Esophagus squamous epithelium (tissue), 4 donors: ENCODE results near the gene DUSP22.

Source experiments
- POLR2A ChIP-seq, 4 donors: fragments of 450-650 bp; IDR thresholded peaks; one replicate each; pipeline ENCODE4 v1.6.1; 2017; ENCODE audit warnings: antibody characterized with exemption in 4 of 4, mild to moderate bottlenecking in 4 of 4, moderate library complexity in 3 of 4
- TF ChIP-seq, protein P1 (sequence below), 6 experiments: fragments of 450-650 bp in 4 of 6; fragments of 200-600 bp in 2 of 6; sonication (generic) in 2 of 6; IDR thresholded peaks; one replicate each; pipeline ENCODE4 v1.5.1; 2016 to 2019; ENCODE audit warnings: antibody characterized with exemption in 6 of 6, mild to moderate bottlenecking in 4 of 6, moderate library complexity in 4 of 6

- TF ChIP-seq, protein P1, sequence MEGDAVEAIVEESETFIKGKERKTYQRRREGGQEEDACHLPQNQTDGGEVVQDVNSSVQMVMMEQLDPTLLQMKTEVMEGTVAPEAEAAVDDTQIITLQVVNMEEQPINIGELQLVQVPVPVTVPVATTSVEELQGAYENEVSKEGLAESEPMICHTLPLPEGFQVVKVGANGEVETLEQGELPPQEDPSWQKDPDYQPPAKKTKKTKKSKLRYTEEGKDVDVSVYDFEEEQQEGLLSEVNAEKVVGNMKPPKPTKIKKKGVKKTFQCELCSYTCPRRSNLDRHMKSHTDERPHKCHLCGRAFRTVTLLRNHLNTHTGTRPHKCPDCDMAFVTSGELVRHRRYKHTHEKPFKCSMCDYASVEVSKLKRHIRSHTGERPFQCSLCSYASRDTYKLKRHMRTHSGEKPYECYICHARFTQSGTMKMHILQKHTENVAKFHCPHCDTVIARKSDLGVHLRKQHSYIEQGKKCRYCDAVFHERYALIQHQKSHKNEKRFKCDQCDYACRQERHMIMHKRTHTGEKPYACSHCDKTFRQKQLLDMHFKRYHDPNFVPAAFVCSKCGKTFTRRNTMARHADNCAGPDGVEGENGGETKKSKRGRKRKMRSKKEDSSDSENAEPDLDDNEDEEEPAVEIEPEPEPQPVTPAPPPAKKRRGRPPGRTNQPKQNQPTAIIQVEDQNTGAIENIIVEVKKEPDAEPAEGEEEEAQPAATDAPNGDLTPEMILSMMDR (IDR thresholded peaks at IDR 0.05) = no peak
- no peak for TF ChIP-seq POLR2A (IDR thresholded peaks at IDR 0.05)
Observed at GRCh38 chr6:399785-400534, 107.7 kb downstream of the DUSP22 start.
